ENCODE results near the gene MFF.

MFF gene

DNA sequence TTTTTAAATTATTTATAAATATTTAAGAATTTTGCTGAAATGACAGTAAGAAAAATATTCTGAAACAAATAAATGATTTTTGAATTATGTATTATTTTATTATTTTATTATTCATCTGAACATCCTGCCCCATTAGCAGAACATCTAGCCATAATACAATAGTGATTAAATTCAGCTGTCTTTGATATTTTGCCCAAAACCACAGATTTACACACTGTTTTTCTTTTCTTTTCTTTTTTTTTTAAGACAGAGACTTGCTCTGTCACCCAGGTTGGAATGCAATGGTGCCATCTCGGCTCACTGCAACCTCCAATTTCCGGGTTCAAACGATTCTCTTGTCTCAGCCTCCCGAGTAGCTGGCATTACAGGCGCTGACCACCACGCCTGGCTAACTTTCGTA, 64.6 kb downstream of the MFF start:
- TF ChIP-seq YY1 (IDR thresholded peaks at IDR 0.05; ENCODE audit: low read depth), result no peak
- TF ChIP-seq, protein P1, sequence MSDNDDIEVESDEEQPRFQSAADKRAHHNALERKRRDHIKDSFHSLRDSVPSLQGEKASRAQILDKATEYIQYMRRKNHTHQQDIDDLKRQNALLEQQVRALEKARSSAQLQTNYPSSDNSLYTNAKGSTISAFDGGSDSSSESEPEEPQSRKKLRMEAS (IDR thresholded peaks at IDR 0.05), result no peak
- no peak for TF ChIP-seq ZBTB7A (IDR thresholded peaks at IDR 0.05; ENCODE audit: low read depth)
- TF ChIP-seq TCF12 (IDR thresholded peaks at IDR 0.05; ENCODE audit: low read depth), result no peak
- TF ChIP-seq CREB1 (IDR thresholded peaks at IDR 0.05; ENCODE audit: low read depth), result no peak
- no peak for TF ChIP-seq CEBPB (IDR thresholded peaks at IDR 0.05)
- TF ChIP-seq EP300 (IDR thresholded peaks at IDR 0.05; ENCODE audit: borderline replicate concordance), result no peak
- no peak for TF ChIP-seq NFIC (IDR thresholded peaks at IDR 0.05)
- no peak for TF ChIP-seq TEAD4 (IDR thresholded peaks at IDR 0.05)
- TF ChIP-seq, protein P2, sequence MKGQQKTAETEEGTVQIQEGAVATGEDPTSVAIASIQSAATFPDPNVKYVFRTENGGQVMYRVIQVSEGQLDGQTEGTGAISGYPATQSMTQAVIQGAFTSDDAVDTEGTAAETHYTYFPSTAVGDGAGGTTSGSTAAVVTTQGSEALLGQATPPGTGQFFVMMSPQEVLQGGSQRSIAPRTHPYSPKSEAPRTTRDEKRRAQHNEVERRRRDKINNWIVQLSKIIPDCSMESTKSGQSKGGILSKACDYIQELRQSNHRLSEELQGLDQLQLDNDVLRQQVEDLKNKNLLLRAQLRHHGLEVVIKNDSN (IDR thresholded peaks at IDR 0.05), result no peak
- TF ChIP-seq REST (IDR thresholded peaks at IDR 0.05; ENCODE audit: low read depth), result no peak

DNA sequence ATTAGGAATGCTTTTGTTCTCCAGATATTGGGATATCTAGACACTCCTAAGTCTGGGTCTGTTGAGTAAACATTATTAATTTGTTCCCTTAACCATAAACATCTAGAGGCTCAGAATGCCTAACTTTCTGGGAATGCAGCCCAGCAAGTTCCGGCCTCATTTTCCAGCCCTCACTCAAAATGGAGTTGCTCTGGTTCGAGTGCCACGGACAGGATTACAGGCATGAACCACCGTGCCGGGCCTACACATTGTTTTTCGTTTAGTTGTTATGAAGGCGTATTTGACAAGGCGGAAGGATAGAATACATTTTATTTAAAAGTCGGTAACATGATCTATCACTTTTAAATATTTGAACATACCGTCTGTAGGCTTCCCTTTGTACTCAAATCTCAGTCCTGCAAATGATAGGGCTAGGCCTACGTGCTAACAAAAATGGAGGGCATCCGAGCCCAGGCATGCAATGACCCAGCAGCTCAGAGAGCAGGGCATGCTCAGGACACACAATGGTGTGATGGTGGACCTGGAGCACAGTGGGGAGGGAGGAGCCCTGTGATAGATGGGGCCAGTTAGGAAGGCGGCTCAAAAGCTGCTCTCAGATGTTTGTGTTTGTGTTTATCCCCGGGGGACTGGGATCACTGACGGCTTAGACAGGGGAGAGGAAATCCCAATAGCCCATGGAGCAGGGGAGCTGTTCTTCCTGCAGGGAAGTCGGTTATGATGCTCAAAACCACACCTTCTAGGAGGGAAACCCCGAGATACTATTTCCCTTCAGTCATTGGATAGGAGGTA, 65.6 kb downstream of the MFF start:
- TF ChIP-seq, protein P1 (IDR thresholded peaks at IDR 0.05), result no peak
- TF ChIP-seq YY1 (IDR thresholded peaks at IDR 0.05; ENCODE audit: low read depth) (no peak), REST (IDR thresholded peaks at IDR 0.05; ENCODE audit: low read depth) (no peak), CEBPB (IDR thresholded peaks at IDR 0.05) (no peak), TAF1 (IDR thresholded peaks at IDR 0.05; ENCODE audit: low read depth) (no peak), CREB1 (IDR thresholded peaks at IDR 0.05; ENCODE audit: low read depth) (no peak), EGR1 (IDR thresholded peaks at IDR 0.05) (no peak), FOXM1 (IDR thresholded peaks at IDR 0.05; ENCODE audit: borderline replicate concordance, low read depth) (no peak), TEAD4 (IDR thresholded peaks at IDR 0.05) (no peak), ZBTB7A (IDR thresholded peaks at IDR 0.05; ENCODE audit: low read depth) (no peak), EP300 (IDR thresholded peaks at IDR 0.05; ENCODE audit: borderline replicate concordance) (no peak), NFIC (IDR thresholded peaks at IDR 0.05) (no peak), RAD21 (IDR thresholded peaks at IDR 0.05; ENCODE audit: low read depth) (no peak), TCF12 (IDR thresholded peaks at IDR 0.05; ENCODE audit: low read depth) (no peak)
- TF ChIP-seq, protein P2 (IDR thresholded peaks at IDR 0.05), result no peak

GRCh38 chr2:227394401-227394800, 69.3 kb downstream of the MFF start:
- TF ChIP-seq NFIC (IDR thresholded peaks at IDR 0.05), result no peak
- TF ChIP-seq ZBTB7A (IDR thresholded peaks at IDR 0.05; ENCODE audit: low read depth), result no peak
- no peak for TF ChIP-seq EP300 (IDR thresholded peaks at IDR 0.05; ENCODE audit: borderline replicate concordance)
- no peak for TF ChIP-seq CEBPB (IDR thresholded peaks at IDR 0.05)
- TF ChIP-seq, protein P2 (IDR thresholded peaks at IDR 0.05), result no peak
- TF ChIP-seq, protein P1 (IDR thresholded peaks at IDR 0.05), result no peak
- TF ChIP-seq TCF12 (IDR thresholded peaks at IDR 0.05; ENCODE audit: low read depth), result no peak
- TF ChIP-seq CREB1 (IDR thresholded peaks at IDR 0.05; ENCODE audit: low read depth), result no peak

GRCh38 chr2:227395556-227395955, 70.5 kb downstream of the MFF start:
- TF ChIP-seq REST (IDR thresholded peaks at IDR 0.05; ENCODE audit: low read depth), result no peak
- TF ChIP-seq TCF12 (IDR thresholded peaks at IDR 0.05; ENCODE audit: low read depth), result no peak
- no peak for TF ChIP-seq FOXM1 (IDR thresholded peaks at IDR 0.05; ENCODE audit: borderline replicate concordance, low read depth)
- no peak for TF ChIP-seq TEAD4 (IDR thresholded peaks at IDR 0.05)
- no peak for TF ChIP-seq RAD21 (IDR thresholded peaks at IDR 0.05; ENCODE audit: low read depth)
- TF ChIP-seq, protein P1 (IDR thresholded peaks at IDR 0.05), result no peak
- no peak for TF ChIP-seq YY1 (IDR thresholded peaks at IDR 0.05; ENCODE audit: low read depth)

Measured in Ishikawa (cell line).